GM12874 (cell line): Measurements from ENCODE around the gene RAI14.

Source experiments
- CTCF ChIP-seq: IDR thresholded peaks from 2 replicates; pipeline ENCODE4 v1.5.1; 2011; ENCODE audit warnings: low read depth, mild to moderate bottlenecking, control low read depth, low read length, moderate library complexity; ENCODE audit not compliant: insufficient read depth

RAI14 gene

GRCh38 chr5:34847552-34847951 is 191.4 kb downstream of the RAI14 start:
- no peak for TF ChIP-seq CTCF

GRCh38 chr5:34848230-34848629 is 192.1 kb downstream of the RAI14 start:
- no peak for TF ChIP-seq CTCF

- no peak for TF ChIP-seq CTCF
These were observed 193.1 kb downstream of the RAI14 start for GRCh38 chr5:34849253-34849652.

GRCh38 chr5:34854459-34855174 is 198.5 kb downstream of the RAI14 start:
- TF ChIP-seq CTCF, result no peak

- no peak for TF ChIP-seq CTCF
These were observed 201.0 kb downstream of the RAI14 start for GRCh38 chr5:34857161-34857560.

GRCh38 chr5:34857894-34858293 is 201.8 kb downstream of the RAI14 start:
- no peak for TF ChIP-seq CTCF

- TF ChIP-seq CTCF, result no peak
These were observed 202.7 kb downstream of the RAI14 start for GRCh38 chr5:34858790-34859189.
